Activated CD4-positive, alpha-beta T cell treated with anti-CD3 and anti-CD28 coated beads, Interleukin-2, amount 50 U/mL, for 1 hour (primary cell): ENCODE measurements around the gene FGFBP2.

Experiments
- DNase-seq: peaks from one replicate; pipeline ENCODE4 v3.0.0-alpha.2; 2020

The FGFBP2 gene, protein sequence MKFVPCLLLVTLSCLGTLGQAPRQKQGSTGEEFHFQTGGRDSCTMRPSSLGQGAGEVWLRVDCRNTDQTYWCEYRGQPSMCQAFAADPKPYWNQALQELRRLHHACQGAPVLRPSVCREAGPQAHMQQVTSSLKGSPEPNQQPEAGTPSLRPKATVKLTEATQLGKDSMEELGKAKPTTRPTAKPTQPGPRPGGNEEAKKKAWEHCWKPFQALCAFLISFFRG

DNA sequence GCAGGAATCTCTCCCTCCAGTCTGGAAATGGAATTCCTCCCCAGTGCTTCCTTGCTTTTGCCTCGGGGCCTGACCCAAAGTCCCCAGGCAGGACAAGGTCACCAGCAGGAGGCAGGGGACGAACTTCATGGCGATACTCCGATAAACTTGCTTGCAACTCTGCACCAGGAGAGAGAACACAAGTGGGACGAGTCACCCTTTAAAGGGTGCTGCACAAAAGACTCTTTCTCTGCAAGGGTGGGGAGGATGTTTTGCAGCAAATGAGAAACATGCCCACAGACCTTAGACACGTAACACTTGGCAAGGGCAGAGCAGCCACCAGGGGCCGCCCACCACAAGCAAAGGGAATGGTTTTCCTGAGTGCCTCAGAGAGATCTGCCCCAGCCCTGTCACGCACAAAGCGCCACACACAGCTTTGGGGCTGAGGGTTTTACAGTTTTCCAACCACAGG is at the start of gene FGFBP2:
TSS of gene FGFBP2 (minus strand) at position 175 of the 451 bp plus-strand sequence. CDS start at position 129, 46 bp downstream.
- DNase-seq: peak; percentile 16

DNA sequence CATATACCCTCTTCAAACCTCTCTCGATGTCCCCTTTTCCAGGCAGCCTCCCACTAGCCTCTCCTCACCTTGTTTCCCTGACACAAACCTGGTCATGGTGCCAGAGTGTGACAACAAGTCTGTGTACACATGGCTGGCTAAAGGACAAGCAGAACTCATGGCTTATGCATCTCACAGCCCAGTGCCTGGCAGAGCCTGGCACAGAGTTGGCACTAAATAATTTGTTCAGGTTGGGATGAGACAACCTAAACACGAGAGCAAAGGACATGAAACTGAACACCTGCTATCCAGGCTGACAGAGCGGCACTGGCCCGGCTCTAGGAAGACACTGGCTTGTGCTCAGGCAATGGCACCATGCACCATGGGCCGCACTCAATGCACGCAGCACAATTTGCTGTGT is 48.2 kb upstream of the FGFBP2 start:
- DNase-seq: no peak

DNA sequence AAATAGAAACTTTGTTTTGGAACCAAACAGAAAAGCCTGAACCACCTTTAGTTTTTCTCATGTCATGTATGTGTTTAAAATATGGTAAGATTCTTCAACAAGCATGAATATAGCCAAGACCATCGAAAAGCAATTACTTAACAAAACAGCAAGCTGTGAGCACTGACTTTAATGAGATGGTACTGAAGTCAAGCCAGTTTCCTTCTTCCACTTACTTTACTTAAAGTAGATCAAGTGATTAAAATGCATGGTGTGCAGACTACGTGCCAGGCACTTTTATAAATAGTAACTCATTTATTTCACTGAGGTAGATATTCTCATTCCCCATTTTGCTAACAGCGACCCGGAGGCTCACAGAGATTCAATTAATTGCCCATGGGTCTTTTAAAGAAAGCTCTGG is 46.2 kb upstream of the FGFBP2 start:
- no peak for DNase-seq

DNA sequence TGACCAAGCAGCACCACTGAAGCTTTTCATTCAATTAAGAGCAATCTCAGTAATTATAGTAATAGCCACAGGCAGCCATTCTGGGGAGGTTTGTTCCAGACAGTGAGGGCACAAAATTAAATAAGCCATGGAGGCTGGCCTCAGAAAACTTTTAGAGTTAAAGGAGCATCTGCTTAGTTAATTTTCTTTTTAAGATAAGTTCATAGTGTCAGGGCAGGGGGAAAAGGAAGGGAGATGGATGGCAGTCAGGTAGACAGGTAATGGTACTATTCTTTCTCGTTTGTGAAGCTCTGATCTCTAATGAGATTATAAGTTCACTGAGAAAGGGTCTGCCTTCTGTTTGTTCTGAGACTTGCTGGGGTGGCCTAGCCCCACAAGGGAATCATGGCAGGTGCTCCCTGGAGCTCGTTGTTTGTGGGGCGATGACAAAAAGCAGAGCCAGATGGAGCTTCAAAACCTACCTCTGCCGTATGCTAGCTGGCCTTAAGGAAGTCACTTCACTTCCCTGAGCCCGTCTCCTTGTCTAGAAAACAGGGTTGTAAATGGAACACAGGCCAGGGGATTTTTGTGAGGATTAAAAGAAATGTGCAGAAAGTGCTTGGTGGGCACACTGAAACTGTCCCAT is 44.6 kb upstream of the FGFBP2 start:
- DNase-seq: no peak

DNA sequence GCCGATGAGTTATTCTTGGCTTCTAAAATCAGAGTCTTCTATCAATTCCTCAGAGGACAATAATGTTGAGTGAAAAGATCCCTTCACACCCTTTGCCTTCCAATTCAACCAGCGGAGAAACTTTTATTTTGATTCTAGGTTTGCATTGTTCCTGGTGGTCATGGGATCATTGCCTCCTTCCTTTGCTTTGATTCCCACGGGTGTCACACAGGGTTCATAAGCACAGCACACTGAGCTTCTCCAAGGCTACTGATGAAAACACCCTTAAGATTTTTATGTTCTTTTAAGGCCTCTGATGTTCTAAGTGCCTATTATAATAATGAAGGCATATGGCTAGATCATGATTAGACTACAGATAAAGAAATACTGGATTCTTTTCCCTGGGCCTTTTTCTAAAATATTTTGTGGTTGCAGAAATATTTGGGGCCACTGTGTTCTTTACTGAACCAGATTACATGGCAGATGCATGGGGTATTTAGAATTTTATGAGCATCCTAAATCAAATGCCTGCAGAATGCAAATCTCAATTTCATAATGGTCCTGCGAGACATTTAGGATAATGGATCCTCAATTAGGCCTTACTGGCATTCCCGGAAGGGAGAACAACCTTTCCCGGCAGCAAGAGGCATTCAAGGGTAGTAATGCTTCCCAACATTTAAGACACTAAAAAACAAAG is 43.9 kb upstream of the FGFBP2 start:
- no peak for DNase-seq

DNA sequence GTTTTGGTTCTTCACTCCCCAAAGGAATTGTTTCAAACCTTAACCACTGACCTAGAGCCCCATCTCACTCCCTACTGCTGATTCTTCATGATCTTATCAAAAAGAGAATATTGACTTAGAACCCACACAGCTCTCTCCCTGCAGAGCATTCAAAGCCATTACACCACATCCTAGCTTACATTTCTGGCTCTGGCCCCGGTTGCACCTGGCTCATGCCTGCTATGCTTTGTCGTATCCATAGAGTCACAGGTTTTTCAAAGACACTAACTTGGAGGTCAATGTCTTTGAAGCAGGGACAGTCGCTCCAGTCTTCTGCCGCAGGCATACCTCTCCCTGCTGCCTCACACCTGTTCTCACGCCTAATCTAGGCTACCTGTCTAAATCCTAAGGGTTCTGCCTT is 42.7 kb upstream of the FGFBP2 start:
- no peak for DNase-seq

DNA sequence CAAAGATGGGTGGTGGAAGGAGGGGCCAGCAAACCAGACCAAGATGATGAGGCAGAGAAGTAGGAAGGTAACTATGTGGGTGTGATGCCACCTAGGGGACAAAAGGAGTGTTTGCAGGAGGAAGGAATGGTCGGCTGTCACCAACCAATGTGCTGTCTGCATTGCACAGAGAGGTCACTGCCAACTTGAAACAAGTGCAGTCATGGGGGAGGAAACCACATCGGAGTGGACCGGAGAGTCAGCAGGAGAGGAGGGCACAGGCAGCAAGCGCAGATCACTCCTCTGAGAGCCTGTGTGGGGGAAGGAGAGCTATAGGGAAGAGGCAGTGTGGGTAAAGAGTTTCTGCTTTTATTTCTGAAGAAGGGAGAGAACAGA is 38.5 kb upstream of the FGFBP2 start:
- DNase-seq: peak; percentile 22

DNA sequence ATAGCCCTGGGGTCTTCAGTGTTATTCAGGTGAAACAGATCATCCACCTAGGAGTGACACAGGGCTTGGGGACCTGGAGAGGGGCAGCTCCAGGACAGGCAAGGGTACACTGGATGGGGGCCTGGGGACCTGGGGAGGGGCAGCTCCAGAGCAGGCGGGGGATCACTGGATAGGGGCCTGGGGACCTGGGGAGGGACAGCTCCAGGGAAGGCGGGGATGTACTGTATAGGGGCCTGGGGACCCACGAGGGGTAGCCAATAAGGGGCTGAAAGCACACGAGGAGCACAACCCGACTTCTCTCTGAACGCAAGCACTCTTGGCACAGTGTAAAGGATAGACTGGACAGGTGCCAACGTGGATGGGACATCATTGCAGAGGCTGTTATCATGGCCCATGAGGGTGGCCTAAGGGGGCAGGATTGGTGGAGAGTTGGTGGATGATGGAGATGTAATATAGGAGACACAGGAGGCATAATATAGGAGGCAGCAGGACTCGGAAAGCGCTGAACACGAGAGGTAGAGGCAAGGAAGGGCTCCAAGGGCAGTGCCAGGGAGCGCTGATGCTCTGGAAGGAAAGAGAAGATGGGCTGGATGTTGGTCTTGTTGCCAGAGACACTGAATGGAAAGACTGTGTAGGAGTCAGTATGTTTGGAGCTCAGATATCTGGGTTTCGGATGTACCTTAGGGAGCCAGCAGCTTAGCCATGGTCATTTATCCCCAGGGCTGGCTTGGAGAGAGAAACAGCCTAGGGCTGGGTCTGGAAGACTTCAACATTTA is 37.9 kb upstream of the FGFBP2 start:
- no peak for DNase-seq

DNA sequence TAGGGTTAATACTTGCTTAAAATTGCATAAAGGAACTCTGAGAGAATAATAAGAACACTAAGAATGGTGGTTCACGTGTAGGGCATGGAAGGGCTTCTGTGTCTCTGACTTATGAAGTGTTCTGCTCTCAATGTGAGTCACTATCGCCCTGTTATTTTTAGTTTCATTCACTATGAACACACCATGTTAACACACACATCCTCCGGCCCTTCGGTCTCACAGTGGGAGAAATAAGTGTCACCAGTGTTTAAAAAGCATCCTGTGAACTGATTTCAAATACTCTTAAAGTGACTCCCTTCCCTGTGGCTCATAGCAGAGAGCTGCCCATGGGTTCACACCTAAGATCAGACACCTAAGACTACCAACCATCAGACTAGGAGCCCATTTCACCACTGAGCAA is 33.8 kb upstream of the FGFBP2 start:
- DNase-seq: no peak

DNA sequence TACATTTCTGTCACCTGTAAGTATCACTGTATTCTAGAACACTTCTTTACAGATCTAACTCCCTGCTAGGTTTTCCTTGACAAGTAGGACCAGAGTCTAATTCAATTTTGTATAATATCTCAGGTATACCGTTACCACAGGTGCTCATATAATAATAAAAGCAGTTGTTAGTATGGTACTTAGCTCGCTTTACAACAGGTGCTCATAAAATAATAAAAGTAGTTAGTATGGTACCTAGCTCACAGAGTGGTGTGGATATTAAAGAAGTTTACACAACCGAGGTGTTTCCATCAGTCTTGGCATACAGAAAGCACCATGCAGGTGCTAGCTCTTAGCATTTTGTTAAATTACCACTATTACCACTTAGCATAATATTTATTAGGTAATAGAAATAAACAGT is 32.9 kb upstream of the FGFBP2 start:
- no peak for DNase-seq

DNA sequence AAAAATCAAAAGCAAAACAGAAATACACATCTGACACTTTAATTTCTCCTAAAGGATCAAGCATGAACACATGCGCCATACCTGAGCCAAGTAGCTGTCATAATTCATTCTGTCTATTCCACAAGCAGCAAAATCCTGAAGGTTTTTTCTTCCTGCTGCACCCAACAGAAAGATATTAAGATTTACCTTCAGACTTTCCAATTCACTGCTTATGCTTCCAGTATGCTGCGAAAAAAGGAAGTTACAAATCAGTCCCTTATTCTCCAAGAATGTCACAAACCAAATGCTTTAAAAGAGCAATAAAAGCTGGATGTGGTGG is 29.2 kb upstream of the FGFBP2 start:
- no peak for DNase-seq

DNA sequence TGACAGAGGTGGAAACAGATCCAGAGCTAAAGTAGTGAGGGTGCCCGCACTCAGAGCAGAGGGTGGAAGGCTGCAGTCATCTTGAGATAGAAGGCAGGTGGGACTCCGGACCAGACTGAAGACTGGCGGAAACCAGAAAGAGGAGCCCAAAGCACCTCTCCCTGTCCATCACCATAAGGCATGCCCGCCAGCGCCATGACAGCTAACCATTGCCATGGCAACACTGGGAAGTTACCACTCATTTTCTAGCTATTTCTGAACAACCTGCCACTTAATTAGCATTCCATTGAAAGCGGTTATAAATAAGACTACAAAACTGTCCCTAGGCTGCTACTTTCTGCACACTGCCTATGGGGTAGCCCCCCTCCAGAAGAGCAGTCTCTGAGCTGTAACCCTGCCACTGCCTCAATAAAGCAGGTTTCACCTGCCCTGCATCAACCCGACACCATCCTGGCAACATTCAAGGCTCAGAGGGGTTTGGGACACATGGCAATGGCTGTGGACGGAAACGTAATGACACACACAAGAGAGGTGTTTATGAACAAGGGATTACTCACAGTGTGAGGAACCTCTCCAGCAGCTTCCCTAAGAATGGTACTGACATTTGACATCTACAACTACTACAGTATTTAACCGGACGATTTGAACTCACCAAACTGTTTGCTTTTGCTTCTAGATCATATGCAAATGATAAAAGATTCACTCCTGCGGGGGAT is 27.8 kb upstream of the FGFBP2 start:
- no peak for DNase-seq

DNA sequence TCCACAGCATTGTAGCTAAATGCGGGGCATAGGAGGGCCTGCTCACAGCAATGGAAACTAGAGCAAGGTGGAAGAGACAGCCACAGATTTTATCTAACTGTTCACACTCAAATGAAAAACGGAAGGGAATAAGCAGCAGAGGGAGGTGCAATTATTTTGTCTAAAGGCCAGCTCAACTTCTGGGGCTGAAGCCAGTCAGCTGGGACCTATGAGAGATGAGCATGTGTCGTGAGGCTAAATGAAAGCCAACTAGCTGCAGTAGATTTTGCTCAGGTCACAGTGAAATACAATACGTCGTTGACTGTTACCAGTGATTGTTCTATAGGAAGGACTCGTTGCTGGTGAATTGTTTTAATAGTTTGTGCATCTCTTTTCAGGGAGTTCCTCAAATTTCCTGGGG is 26.4 kb upstream of the FGFBP2 start:
- DNase-seq: no peak

DNA sequence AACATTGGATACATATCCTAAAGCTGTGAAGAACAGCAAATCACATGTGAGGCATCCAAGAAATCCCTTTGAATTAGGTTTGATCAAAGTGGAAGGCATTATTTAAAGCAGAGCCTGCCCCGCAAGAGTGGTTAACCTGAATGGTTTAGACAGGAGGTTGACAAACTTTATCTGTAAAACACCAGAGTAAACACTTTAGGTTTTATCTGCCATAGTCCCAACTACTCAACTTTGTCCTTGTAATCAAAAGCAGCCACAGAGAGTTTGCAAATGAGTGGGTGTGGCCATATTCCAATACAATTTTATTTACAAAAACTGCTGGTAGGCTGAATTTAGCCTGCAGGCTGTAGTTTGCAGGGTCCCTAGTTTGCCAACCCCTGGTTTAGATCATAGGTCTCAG is 25.2 kb upstream of the FGFBP2 start:
- no peak for DNase-seq

DNA sequence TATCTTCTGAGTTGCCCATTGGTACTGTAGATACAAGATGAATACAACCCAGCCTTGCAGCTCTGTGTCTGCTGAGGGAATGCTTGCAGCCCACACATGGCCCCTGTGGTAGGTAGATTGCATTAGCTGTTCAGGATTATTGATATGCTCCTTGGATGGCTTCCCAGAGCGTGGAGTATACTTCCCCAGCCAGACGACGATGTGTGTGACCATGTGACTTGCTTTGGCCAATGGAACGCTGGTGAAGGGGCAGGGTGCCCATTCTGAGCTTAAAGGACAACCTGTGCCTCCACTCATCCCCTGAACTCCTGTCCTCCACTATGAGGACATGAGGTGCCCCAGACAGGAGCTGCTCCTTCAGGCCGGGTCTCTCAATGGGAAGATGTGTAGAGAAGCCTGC is 23.9 kb upstream of the FGFBP2 start:
- no peak for DNase-seq

DNA sequence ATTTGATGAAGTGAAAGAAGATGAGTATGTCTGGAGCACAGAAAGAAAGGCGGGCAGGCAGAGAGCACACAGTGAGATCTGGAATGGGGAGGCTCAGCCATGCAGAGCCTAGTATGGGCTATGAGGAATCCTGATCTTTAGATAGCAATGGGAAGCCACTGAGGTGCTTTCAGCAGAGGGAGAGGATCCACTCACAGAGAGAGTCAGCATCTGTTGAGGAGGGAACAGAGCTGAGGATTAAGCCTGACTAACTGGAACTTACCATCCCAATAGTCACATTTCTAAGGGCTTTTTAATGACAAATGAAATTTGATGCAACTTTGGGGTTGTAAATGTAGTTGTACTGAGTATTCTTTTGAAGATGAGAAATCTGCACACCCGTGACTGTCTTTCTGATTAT is 20.6 kb upstream of the FGFBP2 start:
- no peak for DNase-seq

DNA sequence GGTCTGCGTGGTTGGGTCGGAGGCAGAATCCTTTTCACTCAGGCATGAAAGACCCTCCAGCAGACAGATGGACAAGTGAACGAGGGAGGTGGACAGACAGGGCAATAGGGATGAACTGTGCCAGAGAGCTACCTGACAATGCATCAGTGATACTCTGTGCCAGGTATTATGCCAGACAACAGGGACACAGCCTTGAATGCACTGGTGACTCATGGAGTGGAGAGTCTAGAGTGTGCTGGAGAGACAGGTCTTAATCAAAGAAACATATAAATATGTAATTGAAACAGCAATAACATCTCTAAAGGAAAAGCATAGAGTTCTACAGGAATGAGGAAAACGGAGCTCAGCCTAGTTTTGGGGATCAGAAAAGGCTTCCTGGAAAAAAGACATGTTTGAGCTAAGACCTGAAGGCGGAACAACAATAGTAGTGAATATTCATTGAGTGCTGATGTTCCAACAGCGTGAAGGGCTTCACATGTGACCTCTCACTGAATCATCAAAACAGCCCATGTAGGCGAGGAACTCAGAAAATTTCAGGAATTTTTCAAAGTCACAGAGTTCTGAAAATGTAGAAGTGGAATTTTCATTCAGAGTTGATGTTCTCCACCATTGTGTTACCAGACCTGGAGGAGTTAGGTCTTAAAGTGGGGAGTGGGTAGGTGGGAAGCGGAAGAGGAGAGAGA is 20.0 kb upstream of the FGFBP2 start:
- DNase-seq: no peak

DNA sequence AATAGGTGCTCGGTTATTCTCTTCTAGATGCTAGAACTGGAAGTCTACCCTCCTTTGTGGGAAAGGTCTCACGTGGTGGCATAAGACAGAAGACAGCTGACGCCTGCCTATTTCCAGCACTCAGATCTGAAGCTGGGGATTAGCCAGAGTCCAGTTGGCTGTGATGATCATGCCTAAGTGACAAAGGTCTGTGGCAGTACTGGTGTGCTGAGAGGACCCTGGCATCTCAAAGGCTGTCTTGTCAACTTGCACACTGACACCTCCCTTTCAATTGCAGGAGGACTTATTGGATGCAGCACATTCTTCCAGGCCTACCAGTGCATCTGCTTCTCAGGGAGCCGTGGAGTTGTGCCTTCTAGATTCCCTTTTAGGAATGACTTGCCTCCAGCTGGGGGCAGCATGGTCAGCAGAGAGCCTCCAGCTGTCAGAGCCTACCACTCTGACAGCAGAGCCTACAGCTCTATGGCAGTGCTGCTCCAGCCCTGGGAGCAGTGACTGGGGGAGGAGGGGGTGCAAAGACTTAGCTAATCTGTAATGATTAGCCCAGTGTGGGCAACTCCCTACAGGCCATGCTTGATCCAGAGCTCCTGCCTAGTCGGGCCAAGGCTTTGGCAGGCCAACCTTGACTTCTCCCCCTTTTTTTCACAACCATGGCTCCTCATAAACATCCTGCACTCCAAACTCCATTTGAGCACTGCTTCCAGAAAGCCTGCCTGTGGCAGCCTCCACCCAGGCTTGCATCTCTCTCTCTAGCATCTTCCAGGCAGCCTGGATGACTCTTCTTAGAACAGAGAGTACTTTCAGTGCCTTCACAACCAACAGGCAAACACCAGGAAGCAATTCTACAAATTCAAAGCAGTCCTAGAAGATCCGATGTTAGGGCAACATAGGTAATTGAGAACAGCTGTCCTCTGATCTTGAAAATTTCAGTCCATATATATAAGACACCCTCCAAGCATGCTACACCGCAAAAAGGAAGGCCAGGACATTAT is 13.8 kb upstream of the FGFBP2 start:
- DNase-seq: no peak

DNA sequence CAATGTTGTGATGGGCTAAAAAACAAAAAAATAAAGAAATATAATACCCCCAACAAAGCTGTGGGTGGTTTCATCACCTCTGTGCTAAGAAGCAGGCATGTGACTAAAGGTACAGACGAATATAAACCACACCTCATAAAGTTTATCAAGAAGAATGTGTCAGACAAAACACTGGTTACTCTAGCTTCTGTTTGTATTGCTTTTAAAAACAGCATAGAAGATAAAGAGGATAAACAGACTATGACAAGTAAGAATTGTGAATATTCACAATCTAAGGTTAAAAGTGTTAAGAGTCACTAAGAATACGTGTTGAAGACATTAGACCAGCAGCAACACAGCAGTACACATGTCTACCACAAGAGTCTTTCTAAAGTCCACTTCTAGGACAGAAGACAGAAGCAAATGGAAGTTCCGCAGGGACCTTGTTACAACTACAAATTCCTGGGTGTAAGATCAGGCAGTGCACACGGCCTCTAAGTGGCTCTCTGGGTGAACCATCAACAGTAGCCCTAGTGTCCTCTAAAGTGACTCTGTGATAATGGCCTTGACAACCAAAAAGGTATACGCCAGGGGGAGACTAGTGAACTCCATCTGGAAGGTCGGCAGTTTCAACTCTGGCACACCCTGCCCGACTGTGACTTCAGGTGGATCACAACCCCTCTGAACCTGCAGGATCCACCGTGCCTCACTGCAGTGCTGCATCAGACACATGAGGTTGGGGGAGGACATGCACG is 8.3 kb upstream of the FGFBP2 start:
- DNase-seq: no peak

DNA sequence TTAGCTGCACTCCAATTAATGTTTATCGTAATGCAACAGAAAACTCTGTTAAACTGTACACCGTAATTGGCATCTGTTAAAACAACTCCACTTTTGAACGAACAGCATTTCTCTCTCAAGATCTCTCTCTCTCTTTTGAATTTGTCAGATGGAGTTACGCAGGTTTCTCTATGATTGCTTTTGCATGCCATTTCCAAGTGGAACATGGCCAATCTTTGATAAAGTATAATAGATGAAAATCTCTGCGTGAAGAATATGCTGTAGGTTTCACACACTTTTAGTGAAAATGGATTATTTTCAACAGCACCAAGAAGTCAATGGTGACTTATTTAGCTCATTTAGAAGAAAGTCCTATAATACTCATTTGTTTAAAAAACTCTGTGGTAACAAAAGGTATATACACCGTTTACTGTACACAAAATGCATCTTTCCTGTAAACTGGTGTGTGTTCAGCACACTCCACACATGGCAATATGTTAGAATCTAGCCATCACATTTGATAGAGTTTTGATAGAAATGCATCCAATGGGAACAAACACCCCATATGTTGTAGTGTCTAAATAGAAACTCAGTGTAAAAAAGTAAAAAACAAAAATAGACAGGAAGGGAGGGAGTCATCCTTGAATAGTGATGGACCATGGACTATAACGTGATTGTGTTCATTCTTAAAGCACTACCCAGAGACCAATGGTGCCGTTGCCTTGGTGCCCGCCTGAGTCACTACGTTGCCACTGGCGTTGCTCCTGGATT is 5.8 kb upstream of the FGFBP2 start:
- no peak for DNase-seq
